ENCODE data around the gene NUDT2. TPM values are rescaled to one million over a fixed set of nuclear protein-coding genes. Genes with fewer than 3 reads are reported as not detected.

The NUDT2 gene
- polyA plus RNA-seq, 1 donor from 2014 or later, result 62.6 TPM

- no peak for TF ChIP-seq SMC3 (conservative IDR thresholded peaks at IDR 0.05; ENCODE audit: poor library complexity)
- TF ChIP-seq RAD21 (conservative IDR thresholded peaks at IDR 0.05), result no peak
- TF ChIP-seq MXI1 (conservative IDR thresholded peaks at IDR 0.05; ENCODE audit: poor library complexity, severe bottlenecking), result no peak
- TF ChIP-seq POLR2AphosphoS5 (IDR thresholded peaks at IDR 0.05), result no peak
- TF ChIP-seq TAF1 (IDR thresholded peaks at IDR 0.05; ENCODE audit: low read depth), result no peak
- TF ChIP-seq EZH2 (IDR thresholded peaks at IDR 0.05; ENCODE audit: borderline replicate concordance, insufficient read depth, low read length, poor library complexity, severe bottlenecking), result no peak
- TF ChIP-seq, protein P1, sequence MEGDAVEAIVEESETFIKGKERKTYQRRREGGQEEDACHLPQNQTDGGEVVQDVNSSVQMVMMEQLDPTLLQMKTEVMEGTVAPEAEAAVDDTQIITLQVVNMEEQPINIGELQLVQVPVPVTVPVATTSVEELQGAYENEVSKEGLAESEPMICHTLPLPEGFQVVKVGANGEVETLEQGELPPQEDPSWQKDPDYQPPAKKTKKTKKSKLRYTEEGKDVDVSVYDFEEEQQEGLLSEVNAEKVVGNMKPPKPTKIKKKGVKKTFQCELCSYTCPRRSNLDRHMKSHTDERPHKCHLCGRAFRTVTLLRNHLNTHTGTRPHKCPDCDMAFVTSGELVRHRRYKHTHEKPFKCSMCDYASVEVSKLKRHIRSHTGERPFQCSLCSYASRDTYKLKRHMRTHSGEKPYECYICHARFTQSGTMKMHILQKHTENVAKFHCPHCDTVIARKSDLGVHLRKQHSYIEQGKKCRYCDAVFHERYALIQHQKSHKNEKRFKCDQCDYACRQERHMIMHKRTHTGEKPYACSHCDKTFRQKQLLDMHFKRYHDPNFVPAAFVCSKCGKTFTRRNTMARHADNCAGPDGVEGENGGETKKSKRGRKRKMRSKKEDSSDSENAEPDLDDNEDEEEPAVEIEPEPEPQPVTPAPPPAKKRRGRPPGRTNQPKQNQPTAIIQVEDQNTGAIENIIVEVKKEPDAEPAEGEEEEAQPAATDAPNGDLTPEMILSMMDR (IDR thresholded peaks at IDR 0.05; ENCODE audit: poor library complexity, severe bottlenecking), result no peak
- no peak for TF ChIP-seq EP300 (conservative IDR thresholded peaks at IDR 0.05; ENCODE audit: poor library complexity, severe bottlenecking)
- TF ChIP-seq, protein P2, sequence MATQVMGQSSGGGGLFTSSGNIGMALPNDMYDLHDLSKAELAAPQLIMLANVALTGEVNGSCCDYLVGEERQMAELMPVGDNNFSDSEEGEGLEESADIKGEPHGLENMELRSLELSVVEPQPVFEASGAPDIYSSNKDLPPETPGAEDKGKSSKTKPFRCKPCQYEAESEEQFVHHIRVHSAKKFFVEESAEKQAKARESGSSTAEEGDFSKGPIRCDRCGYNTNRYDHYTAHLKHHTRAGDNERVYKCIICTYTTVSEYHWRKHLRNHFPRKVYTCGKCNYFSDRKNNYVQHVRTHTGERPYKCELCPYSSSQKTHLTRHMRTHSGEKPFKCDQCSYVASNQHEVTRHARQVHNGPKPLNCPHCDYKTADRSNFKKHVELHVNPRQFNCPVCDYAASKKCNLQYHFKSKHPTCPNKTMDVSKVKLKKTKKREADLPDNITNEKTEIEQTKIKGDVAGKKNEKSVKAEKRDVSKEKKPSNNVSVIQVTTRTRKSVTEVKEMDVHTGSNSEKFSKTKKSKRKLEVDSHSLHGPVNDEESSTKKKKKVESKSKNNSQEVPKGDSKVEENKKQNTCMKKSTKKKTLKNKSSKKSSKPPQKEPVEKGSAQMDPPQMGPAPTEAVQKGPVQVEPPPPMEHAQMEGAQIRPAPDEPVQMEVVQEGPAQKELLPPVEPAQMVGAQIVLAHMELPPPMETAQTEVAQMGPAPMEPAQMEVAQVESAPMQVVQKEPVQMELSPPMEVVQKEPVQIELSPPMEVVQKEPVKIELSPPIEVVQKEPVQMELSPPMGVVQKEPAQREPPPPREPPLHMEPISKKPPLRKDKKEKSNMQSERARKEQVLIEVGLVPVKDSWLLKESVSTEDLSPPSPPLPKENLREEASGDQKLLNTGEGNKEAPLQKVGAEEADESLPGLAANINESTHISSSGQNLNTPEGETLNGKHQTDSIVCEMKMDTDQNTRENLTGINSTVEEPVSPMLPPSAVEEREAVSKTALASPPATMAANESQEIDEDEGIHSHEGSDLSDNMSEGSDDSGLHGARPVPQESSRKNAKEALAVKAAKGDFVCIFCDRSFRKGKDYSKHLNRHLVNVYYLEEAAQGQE (IDR thresholded peaks at IDR 0.05; ENCODE audit: borderline replicate concordance), result no peak
- Histone ChIP-seq H3K4me3 (ENCODE audit: low read length) (no peak overlapping the region), H3K4me2 (ENCODE audit: low read length) (no peak overlapping the region), H2AFZ (ENCODE audit: low read depth, low read length) (no peak overlapping the region), H3K9me2 (ENCODE audit: insufficient read depth, low read length) (no peaks in the 10 kb centered on the region), H3K9me3 (ENCODE audit: low read length) (no peaks in the 10 kb centered on the region), H3K27ac (ENCODE audit: low read length) (no peak overlapping the region), H3K36me3 (ENCODE audit: insufficient read depth, low read length) (no peaks in the 10 kb centered on the region), H3K79me2 (replicated peaks; ENCODE audit: insufficient read depth, low read length) (no peaks in the 10 kb centered on the region), H4K20me1 (ENCODE audit: insufficient read depth) (no peaks in the 10 kb centered on the region), H3F3A (ENCODE audit: insufficient read depth, low read length, poor library complexity, severe bottlenecking) (no peaks in the 10 kb centered on the region), H3K9ac (ENCODE audit: low read length) (no peak overlapping the region), H3K27me3 (ENCODE audit: insufficient read depth, low read depth, low read length) (no peaks in the 10 kb centered on the region)
Observed at GRCh38 chr9:34343090-34343489, 13.7 kb downstream of the NUDT2 start.

DNA sequence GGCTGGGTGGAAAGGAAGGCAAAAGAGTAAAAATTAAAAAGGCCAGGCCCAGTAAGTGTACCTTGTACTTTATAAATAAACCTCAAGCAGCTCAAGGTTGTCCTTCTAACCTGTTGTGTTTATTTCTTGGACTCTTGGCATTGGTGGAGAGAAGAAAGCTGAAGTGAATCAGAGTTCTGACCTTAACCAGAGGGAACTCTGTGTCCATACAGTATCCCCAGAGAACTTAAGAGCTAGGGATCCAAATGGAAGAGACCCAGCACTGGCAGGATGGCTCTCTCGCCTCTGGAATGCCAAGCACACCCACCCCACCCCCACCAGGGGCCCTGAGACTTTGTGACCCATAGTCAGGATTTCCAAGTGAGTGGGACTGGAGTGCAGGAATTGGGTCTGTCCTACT is 14.2 kb downstream of the NUDT2 start:
- no peak overlapping the region for H3K27ac ChIP-seq (ENCODE audit: low read length)
- no peaks in the 10 kb centered on the region for H3K9me3 ChIP-seq (ENCODE audit: low read length)
- H3K4me3 ChIP-seq (ENCODE audit: low read length), result no peak overlapping the region
- no peaks in the 10 kb centered on the region for H3K9me2 ChIP-seq (ENCODE audit: insufficient read depth, low read length)
- no peak overlapping the region for H3K4me2 ChIP-seq (ENCODE audit: low read length)
- TF ChIP-seq MXI1 (conservative IDR thresholded peaks at IDR 0.05; ENCODE audit: poor library complexity, severe bottlenecking) (no peak), RAD21 (conservative IDR thresholded peaks at IDR 0.05) (no peak), POLR2AphosphoS5 (IDR thresholded peaks at IDR 0.05) (no peak), EZH2 (IDR thresholded peaks at IDR 0.05; ENCODE audit: borderline replicate concordance, insufficient read depth, low read length, poor library complexity, severe bottlenecking) (no peak), EP300 (conservative IDR thresholded peaks at IDR 0.05; ENCODE audit: poor library complexity, severe bottlenecking) (no peak), TAF1 (IDR thresholded peaks at IDR 0.05; ENCODE audit: low read depth) (no peak), SMC3 (conservative IDR thresholded peaks at IDR 0.05; ENCODE audit: poor library complexity) (no peak)
- TF ChIP-seq, protein P2 (IDR thresholded peaks at IDR 0.05; ENCODE audit: borderline replicate concordance), result no peak
- TF ChIP-seq, protein P1 (IDR thresholded peaks at IDR 0.05; ENCODE audit: poor library complexity, severe bottlenecking), result no peak
- H2AFZ ChIP-seq (ENCODE audit: low read depth, low read length), result no peak overlapping the region
- H3K9ac ChIP-seq (ENCODE audit: low read length), result no peak overlapping the region
- no peaks in the 10 kb centered on the region for H3K27me3 ChIP-seq (ENCODE audit: insufficient read depth, low read depth, low read length)
- H3K79me2 ChIP-seq (replicated peaks; ENCODE audit: insufficient read depth, low read length), result no peaks in the 10 kb centered on the region
- no peaks in the 10 kb centered on the region for H4K20me1 ChIP-seq (ENCODE audit: insufficient read depth)
- H3F3A ChIP-seq (ENCODE audit: insufficient read depth, low read length, poor library complexity, severe bottlenecking), result no peaks in the 10 kb centered on the region
- no peaks in the 10 kb centered on the region for H3K36me3 ChIP-seq (ENCODE audit: insufficient read depth, low read length)

All from neural cell (in vitro differentiated cells).